Liver (tissue), 3 donors: Measurements from ENCODE around the gene HSPA9.

Experiments
- EGR1 ChIP-seq, 2 donors: IDR thresholded peaks; 2 replicates each; pipeline ENCODE4 v1.6.1; 2016 to 2018; ENCODE audit warnings: antibody characterized with exemption in 2 of 2, low read depth in 2 of 2
- FOXA1 ChIP-seq: IDR thresholded peaks from 2 replicates; pipeline ENCODE4 v1.6.1; 2016; ENCODE audit warnings: antibody characterized with exemption
- FOXA2 ChIP-seq: IDR thresholded peaks from 2 replicates; pipeline ENCODE4 v1.6.1; 2016; ENCODE audit warnings: antibody characterized with exemption
- GABPA ChIP-seq, 2 donors: IDR thresholded peaks in 1 of 2; conservative IDR thresholded peaks in 1 of 2; 2 replicates each; pipeline ENCODE4 v1.6.1; 2016; ENCODE audit warnings: antibody characterized with exemption in 2 of 2, mild to moderate bottlenecking in 1 of 2, moderate library complexity in 1 of 2
- HNF4G ChIP-seq: IDR thresholded peaks from 2 replicates; pipeline ENCODE4 v1.6.1; 2016; ENCODE audit warnings: antibody characterized with exemption
- JUND ChIP-seq, 2 donors: IDR thresholded peaks; 2 replicates each; pipeline ENCODE4 v1.6.1; 2016; ENCODE audit warnings: antibody characterized with exemption in 2 of 2
- RAD21 ChIP-seq, 2 donors: IDR thresholded peaks; 2 replicates each; pipeline ENCODE4 v1.6.1; 2016; ENCODE audit warnings: antibody characterized with exemption in 2 of 2, mild to moderate bottlenecking in 2 of 2
- TAF1 ChIP-seq: conservative IDR thresholded peaks from 2 replicates; pipeline ENCODE4 v1.6.1; 2016; ENCODE audit warnings: antibody characterized with exemption, mild to moderate bottlenecking
- YY1 ChIP-seq: IDR thresholded peaks from 2 replicates; pipeline ENCODE4 v1.6.1; 2016; ENCODE audit warnings: antibody characterized with exemption, mild to moderate bottlenecking
- TF ChIP-seq, protein P1 (sequence below): fragments of 150-350 bp; IDR thresholded peaks from 2 replicates; pipeline ENCODE4 v1.5.1; 2017; ENCODE audit warnings: improper control_type of control experiment, low read depth, low read length; ENCODE audit not compliant: missing input control
- TF ChIP-seq, protein P2 (sequence below): IDR thresholded peaks from 2 replicates; pipeline ENCODE4 v1.6.1; 2016; ENCODE audit warnings: antibody characterized with exemption
- TF ChIP-seq, protein P3 (sequence below): IDR thresholded peaks from 2 replicates; pipeline ENCODE4 v1.6.1; 2016; ENCODE audit warnings: antibody characterized with exemption
- TF ChIP-seq, protein P4 (sequence below): IDR thresholded peaks from 2 replicates; pipeline ENCODE4 v1.6.1; 2016; ENCODE audit warnings: antibody characterized with exemption, mild to moderate bottlenecking
- donor health status: healthy.
- donor health status: healthy.

DNA sequence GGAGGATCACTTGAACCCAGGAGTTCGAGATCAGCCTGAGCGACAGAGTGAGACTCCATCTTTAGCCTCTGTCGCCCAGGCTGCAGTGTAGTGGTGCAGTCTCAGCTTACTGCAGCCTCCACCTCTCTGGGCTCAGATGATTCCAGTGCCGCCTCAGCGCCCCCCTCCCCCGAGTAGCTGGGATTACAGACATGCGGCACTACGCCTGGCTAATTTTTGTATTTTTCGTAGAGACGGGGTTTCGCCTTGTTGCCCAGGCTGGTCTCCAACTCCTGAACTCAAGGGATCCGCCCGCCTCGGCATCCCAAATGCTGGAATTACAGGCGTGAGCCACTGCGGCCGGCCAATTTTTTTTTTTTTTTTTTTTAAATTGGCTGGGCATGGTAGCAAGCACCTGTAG is 2.3 kb upstream of the HSPA9 start:
- TF ChIP-seq, protein P1, sequence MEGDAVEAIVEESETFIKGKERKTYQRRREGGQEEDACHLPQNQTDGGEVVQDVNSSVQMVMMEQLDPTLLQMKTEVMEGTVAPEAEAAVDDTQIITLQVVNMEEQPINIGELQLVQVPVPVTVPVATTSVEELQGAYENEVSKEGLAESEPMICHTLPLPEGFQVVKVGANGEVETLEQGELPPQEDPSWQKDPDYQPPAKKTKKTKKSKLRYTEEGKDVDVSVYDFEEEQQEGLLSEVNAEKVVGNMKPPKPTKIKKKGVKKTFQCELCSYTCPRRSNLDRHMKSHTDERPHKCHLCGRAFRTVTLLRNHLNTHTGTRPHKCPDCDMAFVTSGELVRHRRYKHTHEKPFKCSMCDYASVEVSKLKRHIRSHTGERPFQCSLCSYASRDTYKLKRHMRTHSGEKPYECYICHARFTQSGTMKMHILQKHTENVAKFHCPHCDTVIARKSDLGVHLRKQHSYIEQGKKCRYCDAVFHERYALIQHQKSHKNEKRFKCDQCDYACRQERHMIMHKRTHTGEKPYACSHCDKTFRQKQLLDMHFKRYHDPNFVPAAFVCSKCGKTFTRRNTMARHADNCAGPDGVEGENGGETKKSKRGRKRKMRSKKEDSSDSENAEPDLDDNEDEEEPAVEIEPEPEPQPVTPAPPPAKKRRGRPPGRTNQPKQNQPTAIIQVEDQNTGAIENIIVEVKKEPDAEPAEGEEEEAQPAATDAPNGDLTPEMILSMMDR: no peak
- no peak for TF ChIP-seq FOXA1
- no peak for TF ChIP-seq EGR1 (IDR thresholded peaks at IDR 0.05; ENCODE audit: low read depth in 2 of 2)
- TF ChIP-seq, protein P2, sequence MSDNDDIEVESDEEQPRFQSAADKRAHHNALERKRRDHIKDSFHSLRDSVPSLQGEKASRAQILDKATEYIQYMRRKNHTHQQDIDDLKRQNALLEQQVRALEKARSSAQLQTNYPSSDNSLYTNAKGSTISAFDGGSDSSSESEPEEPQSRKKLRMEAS: no peak
- TF ChIP-seq GABPA (IDR thresholded peaks at IDR 0.05 in 1 of 2, conservative IDR thresholded peaks at IDR 0.05 in 1 of 2): no peak
- no peak for TF ChIP-seq JUND (IDR thresholded peaks at IDR 0.05)
- no peak for TF ChIP-seq FOXA2
- TF ChIP-seq TAF1: no peak
- TF ChIP-seq, protein P3, sequence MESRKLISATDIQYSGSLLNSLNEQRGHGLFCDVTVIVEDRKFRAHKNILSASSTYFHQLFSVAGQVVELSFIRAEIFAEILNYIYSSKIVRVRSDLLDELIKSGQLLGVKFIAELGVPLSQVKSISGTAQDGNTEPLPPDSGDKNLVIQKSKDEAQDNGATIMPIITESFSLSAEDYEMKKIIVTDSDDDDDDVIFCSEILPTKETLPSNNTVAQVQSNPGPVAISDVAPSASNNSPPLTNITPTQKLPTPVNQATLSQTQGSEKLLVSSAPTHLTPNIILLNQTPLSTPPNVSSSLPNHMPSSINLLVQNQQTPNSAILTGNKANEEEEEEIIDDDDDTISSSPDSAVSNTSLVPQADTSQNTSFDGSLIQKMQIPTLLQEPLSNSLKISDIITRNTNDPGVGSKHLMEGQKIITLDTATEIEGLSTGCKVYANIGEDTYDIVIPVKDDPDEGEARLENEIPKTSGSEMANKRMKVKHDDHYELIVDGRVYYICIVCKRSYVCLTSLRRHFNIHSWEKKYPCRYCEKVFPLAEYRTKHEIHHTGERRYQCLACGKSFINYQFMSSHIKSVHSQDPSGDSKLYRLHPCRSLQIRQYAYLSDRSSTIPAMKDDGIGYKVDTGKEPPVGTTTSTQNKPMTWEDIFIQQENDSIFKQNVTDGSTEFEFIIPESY: no peak
- TF ChIP-seq, protein P4, sequence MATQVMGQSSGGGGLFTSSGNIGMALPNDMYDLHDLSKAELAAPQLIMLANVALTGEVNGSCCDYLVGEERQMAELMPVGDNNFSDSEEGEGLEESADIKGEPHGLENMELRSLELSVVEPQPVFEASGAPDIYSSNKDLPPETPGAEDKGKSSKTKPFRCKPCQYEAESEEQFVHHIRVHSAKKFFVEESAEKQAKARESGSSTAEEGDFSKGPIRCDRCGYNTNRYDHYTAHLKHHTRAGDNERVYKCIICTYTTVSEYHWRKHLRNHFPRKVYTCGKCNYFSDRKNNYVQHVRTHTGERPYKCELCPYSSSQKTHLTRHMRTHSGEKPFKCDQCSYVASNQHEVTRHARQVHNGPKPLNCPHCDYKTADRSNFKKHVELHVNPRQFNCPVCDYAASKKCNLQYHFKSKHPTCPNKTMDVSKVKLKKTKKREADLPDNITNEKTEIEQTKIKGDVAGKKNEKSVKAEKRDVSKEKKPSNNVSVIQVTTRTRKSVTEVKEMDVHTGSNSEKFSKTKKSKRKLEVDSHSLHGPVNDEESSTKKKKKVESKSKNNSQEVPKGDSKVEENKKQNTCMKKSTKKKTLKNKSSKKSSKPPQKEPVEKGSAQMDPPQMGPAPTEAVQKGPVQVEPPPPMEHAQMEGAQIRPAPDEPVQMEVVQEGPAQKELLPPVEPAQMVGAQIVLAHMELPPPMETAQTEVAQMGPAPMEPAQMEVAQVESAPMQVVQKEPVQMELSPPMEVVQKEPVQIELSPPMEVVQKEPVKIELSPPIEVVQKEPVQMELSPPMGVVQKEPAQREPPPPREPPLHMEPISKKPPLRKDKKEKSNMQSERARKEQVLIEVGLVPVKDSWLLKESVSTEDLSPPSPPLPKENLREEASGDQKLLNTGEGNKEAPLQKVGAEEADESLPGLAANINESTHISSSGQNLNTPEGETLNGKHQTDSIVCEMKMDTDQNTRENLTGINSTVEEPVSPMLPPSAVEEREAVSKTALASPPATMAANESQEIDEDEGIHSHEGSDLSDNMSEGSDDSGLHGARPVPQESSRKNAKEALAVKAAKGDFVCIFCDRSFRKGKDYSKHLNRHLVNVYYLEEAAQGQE: no peak
- no peak for TF ChIP-seq YY1
- TF ChIP-seq HNF4G: no peak
- TF ChIP-seq RAD21 (IDR thresholded peaks at IDR 0.05): no peak
